Endothelial cell of umbilical vein (primary cell): ENCODE data around the gene RASGRP4. TPM values are rescaled to one million over a fixed set of nuclear protein-coding genes. Genes with fewer than 3 reads are reported as not detected.

Source experiments
- BruUV-seq: library from RNA; stranded (reverse); fragments of 400-500 nt; replicated peaks from 2 replicates; lab custom pipeline; 2021; lab: Mats Ljungman, UMichigan
- CTCF ChIA-PET: fragments of 300-600, 350-600 bp; sonication (Branson Sonifier 250); formaldehyde crosslinking; loops from one replicate; lab custom pipeline; 2021; ENCODE audit warnings: antibody characterized with exemption, inconsistent platforms; lab: Charles Lee
- POLR2A ChIA-PET: fragments of 300-600, 350-600 bp; sonication (Branson Sonifier 250); formaldehyde crosslinking; loops from one replicate; lab custom pipeline; 2021; ENCODE audit warnings: antibody characterized with exemption, inconsistent platforms; lab: Charles Lee
- DNase-seq: peaks from one replicate; pipeline ENCODE4 v3.0.0-alpha.2; 2011; ENCODE audit warnings: low read depth, low spot score
- FAIRE-seq: peaks from 2 replicates; lab custom pipeline; 2011; peaks lifted over from hg19 to GRCh38; lab: Jason Lieb, UNC
- H2AFZ ChIP-seq: 2 replicates; pipeline ENCODE4 v1.6.0; 2012; ENCODE audit warnings: low read depth, low read length, control low read depth, inconsistent platforms
- H3K27ac ChIP-seq: 2 replicates; pipeline ENCODE4 v1.5.1; 2011; ENCODE audit warnings: low read depth, mild to moderate bottlenecking, control low read depth, low read length, moderate library complexity; ENCODE audit not compliant: insufficient read depth
- H3K27me3 ChIP-seq, 2 experiments: 2 replicates each; pipeline versions ENCODE4 v1.6.0 to v1.6.1; 2011; ENCODE audit warnings: low read length in 2 of 2, mixed read lengths in 1 of 2; ENCODE audit not compliant: control insufficient read depth in 2 of 2, insufficient read depth in 2 of 2
- H3K36me3 ChIP-seq, 2 experiments: 2 replicates in 1 of 2; 3 replicates in 1 of 2; pipeline ENCODE4 v1.5.1; 2011; ENCODE audit warnings: low read length in 2 of 2, mild to moderate bottlenecking in 1 of 2, moderate library complexity in 1 of 2; ENCODE audit not compliant: control insufficient read depth in 2 of 2, insufficient read depth in 2 of 2; ENCODE audit errors: extremely low read depth in 1 of 2
- H3K4me1 ChIP-seq: 3 replicates; pipeline ENCODE4 v1.5.1; 2011; ENCODE audit warnings: mild to moderate bottlenecking, low read length; ENCODE audit not compliant: control insufficient read depth, insufficient read depth; ENCODE audit errors: extremely low read depth
- H3K4me2 ChIP-seq: 2 replicates; pipeline ENCODE4 v1.6.1; 2011; ENCODE audit warnings: low read length, control low read depth, mixed read lengths; ENCODE audit not compliant: insufficient read depth
- H3K4me3 ChIP-seq, 3 experiments: fragments of 200-600 bp in 1 of 3; sonication (generic), shearing (Covaris generic) in 1 of 3; replicated peaks in 1 of 3; 2 replicates each; pipeline ENCODE4 v1.5.1; 2011 to 2016; ENCODE audit warnings: control low read depth in 3 of 3, low read length in 3 of 3, mild to moderate bottlenecking in 2 of 3, inconsistent platforms in 1 of 3, low read depth in 1 of 3, moderate library complexity in 1 of 3; ENCODE audit not compliant: insufficient read depth in 1 of 3
- H3K79me2 ChIP-seq: 2 replicates; pipeline ENCODE4 v1.6.0; 2012; ENCODE audit warnings: low read length, inconsistent platforms; ENCODE audit not compliant: control insufficient read depth, insufficient read depth
- H3K9ac ChIP-seq: replicated peaks from 2 replicates; pipeline ENCODE3; 2011; ENCODE audit warnings: low read length, control low read depth; ENCODE audit not compliant: insufficient read depth; ENCODE audit errors: extremely low read depth
- H3K9me1 ChIP-seq: replicated peaks from 3 replicates; pipeline ENCODE4 v1.6.0; 2011; ENCODE audit warnings: mild to moderate bottlenecking, low read length; ENCODE audit not compliant: control insufficient read depth, insufficient read depth; ENCODE audit errors: extremely low read depth
- H3K9me3 ChIP-seq: replicated peaks from 2 replicates; pipeline ENCODE4 v1.5.1; 2012; ENCODE audit warnings: low read length, inconsistent platforms; ENCODE audit not compliant: control insufficient read depth, insufficient read depth
- H4K20me1 ChIP-seq: replicated peaks from 2 replicates; pipeline ENCODE3; 2011; ENCODE audit warnings: mild to moderate bottlenecking, low read length; ENCODE audit not compliant: control insufficient read depth, insufficient read depth; ENCODE audit errors: extremely low read depth
- EZH2 ChIP-seq: IDR thresholded peaks from 2 replicates; pipeline ENCODE4 v1.6.1; 2012; ENCODE audit warnings: borderline replicate concordance, low read depth, mild to moderate bottlenecking, moderate library complexity, low read length, inconsistent platforms; ENCODE audit not compliant: severe bottlenecking
- FOS ChIP-seq: IDR thresholded peaks from 2 replicates; pipeline ENCODE4 v1.6.1; 2011; ENCODE audit warnings: mild to moderate bottlenecking, low read length, moderate library complexity, borderline replicate concordance; ENCODE audit not compliant: insufficient read depth
- GATA2 ChIP-seq: IDR thresholded peaks from 2 replicates; pipeline ENCODE4 v1.7.0; 2011; ENCODE audit warnings: low read depth, mild to moderate bottlenecking, moderate library complexity, mixed read lengths, low read length; ENCODE audit not compliant: insufficient read length, insufficient read depth
- JUN ChIP-seq: IDR thresholded peaks from 2 replicates; pipeline ENCODE4 v1.6.1; 2011; ENCODE audit warnings: borderline replicate concordance, low read depth; ENCODE audit not compliant: insufficient read length, insufficient read depth
- MYC ChIP-seq: IDR thresholded peaks from one replicate; pipeline ENCODE4 v1.6.1; 2011; ENCODE audit warnings: mild to moderate bottlenecking, low read depth, low read length
- POLR2A ChIP-seq: IDR thresholded peaks from 2 replicates; pipeline ENCODE4 v1.6.1; 2012; ENCODE audit warnings: low read depth, mild to moderate bottlenecking, control low read depth, low read length
- POLR2AphosphoS5 ChIP-seq: IDR thresholded peaks from 2 replicates; pipeline ENCODE4 v1.6.1; 2012; ENCODE audit warnings: low read depth, mild to moderate bottlenecking, control low read depth, low read length, moderate library complexity; ENCODE audit not compliant: insufficient read depth
- dilution Hi-C: fragments of 300-500 bp; cut with MboI; formaldehyde crosslinking; loops from one replicate; pipeline ENCODE4 v1.15.0; 2019; ENCODE audit warnings: low sequenced_read_pairs; ENCODE audit not compliant: extremely low pct_ligation_motif_present
- intact Hi-C: fragments of 100-400 bp; cut with micrococcal nuclease; formaldehyde crosslinking; loops from one replicate; pipeline ENCODE4 v1.10.0; 2022
- polyA plus RNA-seq, 4 experiments: library from polyadenylated mRNA; depleted of rRNA in 3 of 4; stranded (reverse) in 3 of 4; unstranded in 1 of 4; fragments of >200 nt; gene quantifications; 2 replicates each; pipeline versions ENCODE4 v1.2.1 to v1.2.3, GENCODE V29; 2011 to 2012; ENCODE audit warnings: missing spikeins in 1 of 4
- total RNA-seq: library from RNA; stranded (reverse); gene quantifications from 2 replicates; pipeline ENCODE4 v1.2.3, GENCODE V29; 2021
- TF ChIP-seq, protein P1 (sequence below), 2 donors: IDR thresholded peaks; 1 replicate in 1 of 2; 2 replicates in 1 of 2; pipeline ENCODE4 v1.5.1; 2011; ENCODE audit warnings: low read length in 2 of 2, mild to moderate bottlenecking in 2 of 2, moderate library complexity in 2 of 2, control low read depth in 1 of 2, inconsistent platforms in 1 of 2, low read depth in 1 of 2; ENCODE audit not compliant: insufficient read depth in 1 of 2; ENCODE audit errors: extremely low read depth in 1 of 2
- TF ChIP-seq, protein P2 (sequence below): IDR thresholded peaks from 2 replicates; pipeline ENCODE4 v1.6.1; 2011; ENCODE audit not compliant: insufficient read depth, insufficient read length

RASGRP4 gene
- total and polyA plus RNA-seq, 2 donors (not counting 3 experiments of a cell fraction or from before 2014, with no cell fraction given), result not detected

GRCh38 chr19:38434549-38435051, 8.6 kb upstream of the RASGRP4 start:
- TF ChIP-seq POLR2AphosphoS5 (no peak), FOS (no peak), EZH2 (no peak), JUN (no peak), GATA2 (no peak), MYC (no peak), POLR2A (no peak)
- TF ChIP-seq, protein P1, sequence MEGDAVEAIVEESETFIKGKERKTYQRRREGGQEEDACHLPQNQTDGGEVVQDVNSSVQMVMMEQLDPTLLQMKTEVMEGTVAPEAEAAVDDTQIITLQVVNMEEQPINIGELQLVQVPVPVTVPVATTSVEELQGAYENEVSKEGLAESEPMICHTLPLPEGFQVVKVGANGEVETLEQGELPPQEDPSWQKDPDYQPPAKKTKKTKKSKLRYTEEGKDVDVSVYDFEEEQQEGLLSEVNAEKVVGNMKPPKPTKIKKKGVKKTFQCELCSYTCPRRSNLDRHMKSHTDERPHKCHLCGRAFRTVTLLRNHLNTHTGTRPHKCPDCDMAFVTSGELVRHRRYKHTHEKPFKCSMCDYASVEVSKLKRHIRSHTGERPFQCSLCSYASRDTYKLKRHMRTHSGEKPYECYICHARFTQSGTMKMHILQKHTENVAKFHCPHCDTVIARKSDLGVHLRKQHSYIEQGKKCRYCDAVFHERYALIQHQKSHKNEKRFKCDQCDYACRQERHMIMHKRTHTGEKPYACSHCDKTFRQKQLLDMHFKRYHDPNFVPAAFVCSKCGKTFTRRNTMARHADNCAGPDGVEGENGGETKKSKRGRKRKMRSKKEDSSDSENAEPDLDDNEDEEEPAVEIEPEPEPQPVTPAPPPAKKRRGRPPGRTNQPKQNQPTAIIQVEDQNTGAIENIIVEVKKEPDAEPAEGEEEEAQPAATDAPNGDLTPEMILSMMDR (IDR thresholded peaks at IDR 0.05; ENCODE audit: extremely low read depth in 1 of 2, insufficient read depth in 1 of 2, low read depth in 1 of 2, low read length in 2 of 2), result no peak
- TF ChIP-seq, protein P2, sequence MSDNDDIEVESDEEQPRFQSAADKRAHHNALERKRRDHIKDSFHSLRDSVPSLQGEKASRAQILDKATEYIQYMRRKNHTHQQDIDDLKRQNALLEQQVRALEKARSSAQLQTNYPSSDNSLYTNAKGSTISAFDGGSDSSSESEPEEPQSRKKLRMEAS, result no peak
- H3K36me3 ChIP-seq, result no peaks in the 10 kb centered on the region
- BruUV-seq, result no TSS peak
- H3K27me3 ChIP-seq, result peaks cover 4 to 5% of the 10 kb centered on the region in 2 experiments
- H3K9me3 ChIP-seq, result no peaks in the 10 kb centered on the region
- POLR2A ChIA-PET, result no interaction called here
- intact Hi-C loops, result no loop called here
- no peaks in the 10 kb centered on the region for H4K20me1 ChIP-seq
- H3K4me3 ChIP-seq, result no peak overlapping the region
- FAIRE-seq (no peak), DNase-seq (no peak)
- no peak overlapping the region for H3K9ac ChIP-seq
- H3K4me1 ChIP-seq, result no peaks in the 10 kb centered on the region
- no peak overlapping the region for H3K4me2 ChIP-seq
- H2AFZ ChIP-seq, result no peak overlapping the region
- no peaks in the 10 kb centered on the region for H3K9me1 ChIP-seq
- CTCF ChIA-PET, result no interaction called here
- no peak overlapping the region for H3K27ac ChIP-seq
- dilution Hi-C loops, result no loop called here
- no peaks in the 10 kb centered on the region for H3K79me2 ChIP-seq
